Measurements from ENCODE around the gene IQSEC1.

The IQSEC1 gene

DNA sequence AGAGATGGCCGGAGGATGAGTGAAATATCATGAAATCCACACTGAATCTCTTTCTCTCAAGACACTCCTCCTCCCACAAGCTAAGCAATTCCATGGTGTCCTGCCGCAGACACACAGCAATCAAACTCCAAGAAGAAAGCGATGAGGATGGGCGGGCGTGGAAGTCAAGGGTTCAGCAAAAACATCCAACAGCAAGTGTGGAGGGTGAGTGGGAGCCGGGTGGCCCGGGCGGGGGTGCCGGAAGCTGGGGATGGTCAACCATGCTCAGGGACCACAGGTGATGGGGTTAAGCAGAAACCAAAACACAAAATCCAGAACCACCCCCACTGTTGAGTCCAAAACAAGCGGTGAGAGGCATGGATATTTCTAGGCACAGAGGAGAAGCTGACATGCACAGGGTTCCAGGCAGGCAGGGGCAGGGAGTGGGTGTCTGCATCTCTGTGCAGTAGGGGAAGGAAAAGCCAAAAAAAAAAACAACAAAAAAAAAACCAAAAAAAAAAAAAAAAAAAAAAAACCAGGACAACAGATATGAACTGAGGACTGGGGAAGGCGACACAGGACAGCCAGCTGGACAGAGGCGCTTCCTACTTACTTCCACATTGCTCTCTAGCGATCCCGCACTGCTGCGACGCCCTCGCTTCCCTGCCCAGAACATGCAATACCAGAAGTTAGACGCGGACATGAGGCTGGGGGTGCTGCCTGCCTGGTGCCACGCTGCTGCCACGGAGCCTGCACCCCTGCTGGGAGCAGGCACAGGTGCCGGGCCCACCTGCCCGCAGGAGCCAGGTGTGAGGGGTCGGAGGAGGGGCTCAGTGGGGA, 170.8 kb downstream of the IQSEC1 start:
- in situ Hi-C loops (cut with HindIII; ENCODE audit: low sequenced_read_pairs): no loop called here

GRCh38 chr3:12901623-12902045, 171.6 kb downstream of the IQSEC1 start:
- in situ Hi-C loops (cut with HindIII; ENCODE audit: low sequenced_read_pairs): no loop called here

DNA sequence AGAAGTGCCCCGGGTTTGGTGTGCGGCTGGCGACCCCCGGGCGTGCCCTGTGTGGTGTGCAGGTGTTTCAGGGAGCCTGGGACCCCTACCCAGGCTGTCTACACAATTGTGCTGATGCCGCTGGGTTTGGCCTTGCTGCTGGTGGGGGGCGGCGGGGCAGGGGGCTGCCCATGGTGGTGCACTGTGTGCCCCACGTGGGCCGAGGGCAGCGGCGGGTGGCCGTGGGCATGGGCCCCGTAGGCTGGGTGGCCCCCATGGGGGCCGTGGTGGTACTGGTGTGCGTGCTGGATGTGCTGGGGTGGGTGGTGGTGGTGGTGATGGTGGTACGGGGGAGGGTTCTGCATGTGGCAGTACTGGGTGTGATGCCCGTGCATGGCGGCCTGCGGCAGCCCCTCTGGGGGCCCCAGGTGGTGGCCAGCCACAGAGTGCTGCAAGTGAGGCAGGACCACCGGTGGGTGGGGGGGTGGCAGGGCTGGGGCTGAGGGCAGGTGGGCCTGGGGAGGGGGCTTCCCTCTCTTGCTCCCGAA, 172.3 kb downstream of the IQSEC1 start:
- in situ Hi-C loops (cut with HindIII; ENCODE audit: low sequenced_read_pairs): no loop called here

DNA sequence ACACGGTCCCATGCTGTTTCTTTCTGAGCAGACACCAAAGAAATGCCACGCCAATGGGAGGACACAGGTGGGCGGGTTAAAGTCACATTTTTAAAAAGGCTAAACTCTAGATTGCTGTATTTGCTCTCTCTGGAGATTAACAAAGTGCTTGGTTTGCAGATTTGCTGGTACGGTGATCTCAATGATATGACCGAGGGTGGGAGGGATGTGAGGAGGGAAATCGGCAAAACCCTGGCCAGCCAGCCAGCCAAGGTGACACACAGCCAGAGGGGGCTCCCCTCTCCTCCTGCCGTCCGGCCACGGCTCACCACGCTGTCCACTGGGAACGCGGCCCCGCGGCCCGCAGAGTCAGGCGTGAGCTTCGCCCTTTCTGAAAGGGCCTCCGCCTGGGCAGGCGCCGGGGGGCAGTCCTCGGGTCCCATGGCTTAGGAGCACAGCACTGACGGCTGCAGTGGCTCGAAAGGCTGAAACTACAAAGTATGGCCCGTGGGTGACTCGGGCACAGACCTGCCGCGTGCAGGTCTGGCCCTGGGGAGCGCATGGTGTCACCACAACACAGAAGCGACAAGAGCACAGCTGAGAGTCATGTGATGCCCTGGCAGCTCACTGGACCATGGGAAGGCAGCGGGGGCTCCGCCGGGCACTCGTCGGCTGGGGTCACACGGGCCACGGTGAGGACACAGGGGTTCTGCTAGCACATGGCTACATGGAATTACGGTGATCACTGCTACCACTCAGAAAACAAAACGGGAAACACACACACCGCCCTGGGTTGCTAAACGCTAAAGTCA, 174.1 kb downstream of the IQSEC1 start:
- in situ Hi-C loops (cut with HindIII; ENCODE audit: low sequenced_read_pairs): no loop called here

DNA sequence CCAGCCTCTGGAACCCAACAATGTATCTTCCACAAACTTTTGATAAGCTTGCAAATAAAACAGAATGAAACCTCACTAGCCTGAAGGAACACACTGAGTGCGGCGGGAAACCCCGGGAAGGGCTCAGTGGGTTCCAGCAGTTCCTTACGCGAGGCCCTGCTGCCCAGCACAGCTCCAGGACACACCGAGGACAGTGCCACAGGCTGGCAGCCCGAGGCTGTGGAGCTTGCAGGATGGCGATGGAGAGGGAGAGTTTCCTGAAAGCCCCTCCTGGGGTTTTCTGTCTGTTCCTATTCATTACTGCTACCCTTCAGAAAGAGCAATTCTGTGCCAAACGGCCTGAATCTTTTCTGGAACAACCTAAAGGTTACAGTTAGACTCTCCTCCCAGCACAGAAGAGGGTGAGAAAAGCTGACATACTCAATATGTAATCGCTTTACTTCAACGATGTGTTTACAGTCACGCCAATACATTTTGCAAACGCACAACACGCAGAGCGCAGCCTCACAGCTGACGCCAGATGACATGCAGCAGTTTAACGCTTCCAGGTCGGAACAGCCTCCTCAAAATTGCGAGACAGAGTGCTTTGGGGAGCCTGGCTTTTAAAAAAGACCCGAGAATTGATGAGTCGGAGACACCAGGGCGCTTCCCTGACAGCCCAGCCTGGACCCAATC, 174.8 kb downstream of the IQSEC1 start:
- in situ Hi-C loops (cut with HindIII; ENCODE audit: low sequenced_read_pairs): no loop called here

DNA sequence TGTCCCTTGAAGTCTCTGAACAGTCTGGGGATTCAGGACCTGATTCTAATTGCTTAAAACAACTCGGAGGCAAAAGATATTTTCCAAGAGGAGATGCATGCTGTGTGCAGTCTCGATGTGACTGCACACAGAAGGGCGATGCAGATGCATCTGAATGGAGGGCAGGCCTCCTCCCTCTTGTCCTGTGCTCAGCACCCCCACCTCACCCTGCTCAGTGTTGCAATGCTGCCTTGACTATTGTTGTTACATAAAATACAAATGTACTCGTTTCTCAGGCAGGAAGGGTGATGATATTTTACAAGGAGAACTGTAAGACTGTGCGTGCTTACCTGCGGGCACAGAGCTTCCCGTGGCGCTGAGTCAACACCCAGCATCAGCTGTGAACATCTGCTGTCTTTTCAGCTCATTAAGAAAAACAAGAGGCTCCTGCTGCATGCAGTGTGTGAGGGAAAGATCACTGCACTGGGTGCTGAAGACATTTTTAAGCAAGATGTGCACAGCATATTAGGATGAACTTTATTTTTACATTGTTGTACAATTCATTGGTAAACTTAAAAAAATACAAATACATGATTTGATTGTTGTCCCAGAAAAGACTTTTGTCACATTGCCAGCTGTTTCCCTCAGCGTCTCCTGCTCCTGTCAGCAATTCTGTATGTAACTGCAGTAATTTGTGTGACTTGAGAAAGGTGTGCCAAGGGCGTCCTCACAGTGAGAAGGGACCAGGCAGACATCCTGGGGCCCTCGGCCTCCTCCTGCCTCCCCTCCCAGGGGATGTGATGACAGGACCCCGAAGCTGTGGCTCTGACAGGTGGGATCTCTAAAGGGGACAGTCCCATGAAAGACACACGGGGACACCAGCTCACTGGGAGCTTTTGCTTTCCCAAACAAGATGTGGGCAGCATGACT, 175.6 kb downstream of the IQSEC1 start:
- in situ Hi-C loops (cut with HindIII; ENCODE audit: low sequenced_read_pairs): no loop called here

- in situ Hi-C loops (cut with HindIII; ENCODE audit: low sequenced_read_pairs): no loop called here
These were observed 176.9 kb downstream of the IQSEC1 start for GRCh38 chr3:12896063-12896985.

DNA sequence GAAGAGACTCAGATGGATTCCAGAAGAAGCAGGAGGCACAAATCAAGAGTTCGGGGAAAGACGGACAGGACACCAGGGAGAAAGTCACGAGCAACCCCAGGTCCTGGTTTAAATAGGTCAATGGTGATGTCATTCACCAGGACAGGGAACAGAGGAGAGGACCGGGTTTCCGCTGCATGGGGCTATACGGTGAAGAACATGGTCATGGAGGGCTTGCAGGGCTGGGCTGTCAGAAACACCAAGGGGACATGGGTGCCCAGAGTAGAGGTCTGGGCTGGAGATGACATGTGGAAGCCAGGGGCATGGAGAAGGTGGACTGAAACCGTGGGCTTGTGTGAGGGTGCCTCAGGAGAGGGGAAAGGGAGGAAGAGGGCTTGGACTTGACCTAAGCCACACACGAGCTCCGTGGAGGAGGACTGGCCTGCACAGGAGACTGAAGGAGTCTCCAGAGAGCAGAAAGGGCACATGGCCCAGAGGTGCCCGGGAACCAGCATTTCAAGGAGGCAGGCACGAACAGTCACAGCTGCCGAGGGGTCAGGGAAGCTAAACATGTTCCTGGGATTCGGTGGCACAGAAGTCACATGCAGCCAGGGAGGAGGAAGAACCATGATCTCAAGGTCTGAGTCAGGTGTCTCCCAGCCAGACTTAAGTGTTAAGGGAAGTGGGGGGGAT, 177.7 kb downstream of the IQSEC1 start:
- in situ Hi-C loops (cut with HindIII; ENCODE audit: low sequenced_read_pairs): no loop called here

GRCh38 chr3:12894629-12895028, 178.6 kb downstream of the IQSEC1 start:
- in situ Hi-C loops (cut with HindIII; ENCODE audit: low sequenced_read_pairs): no loop called here

DNA sequence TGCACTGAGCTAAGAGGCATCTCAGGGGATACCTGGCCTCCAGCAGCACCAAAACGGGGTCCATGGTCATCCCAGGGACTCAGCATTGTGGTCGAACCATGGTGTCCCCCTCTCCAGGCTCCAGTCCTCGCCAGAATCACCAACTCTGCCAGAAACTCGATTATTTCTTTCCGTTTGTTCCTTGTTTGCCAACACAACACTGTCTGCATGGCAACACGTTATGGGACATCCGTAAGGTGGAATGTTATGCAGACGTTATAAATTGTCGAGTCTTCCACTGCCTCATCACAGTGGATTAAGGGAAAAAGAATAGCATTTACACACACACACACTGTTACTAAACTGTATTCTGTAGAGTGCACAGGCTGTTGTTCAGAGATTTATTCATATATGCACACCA, 179.4 kb downstream of the IQSEC1 start:
- in situ Hi-C loops (cut with HindIII; ENCODE audit: low sequenced_read_pairs): no loop called here

DNA sequence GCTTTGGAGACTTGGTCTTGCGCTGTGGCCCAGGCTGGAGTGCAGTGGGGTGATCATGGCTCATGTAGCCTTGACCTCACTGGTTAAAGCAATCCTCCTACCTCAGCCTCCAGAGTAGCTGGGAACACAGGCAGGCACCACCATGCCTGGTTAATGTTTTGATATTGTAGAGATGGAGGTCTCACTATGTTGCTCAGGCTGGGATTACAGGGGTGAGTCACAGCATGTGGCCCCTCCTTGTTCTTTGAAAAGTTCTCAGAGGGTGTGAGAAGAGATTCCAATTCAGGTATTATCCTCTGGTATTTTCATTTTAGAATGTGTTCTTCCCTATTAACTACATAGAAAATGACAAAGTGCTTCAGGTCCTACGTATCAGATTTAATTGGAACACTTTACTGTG, 180.0 kb downstream of the IQSEC1 start:
- in situ Hi-C loops (cut with HindIII; ENCODE audit: low sequenced_read_pairs): no loop called here

GRCh38 chr3:12892840-12893189, 180.4 kb downstream of the IQSEC1 start:
- in situ Hi-C loops (cut with HindIII; ENCODE audit: low sequenced_read_pairs): no loop called here

- in situ Hi-C loops (cut with HindIII; ENCODE audit: low sequenced_read_pairs): no loop called here
These were observed 181.0 kb downstream of the IQSEC1 start for GRCh38 chr3:12891985-12892839.

DNA sequence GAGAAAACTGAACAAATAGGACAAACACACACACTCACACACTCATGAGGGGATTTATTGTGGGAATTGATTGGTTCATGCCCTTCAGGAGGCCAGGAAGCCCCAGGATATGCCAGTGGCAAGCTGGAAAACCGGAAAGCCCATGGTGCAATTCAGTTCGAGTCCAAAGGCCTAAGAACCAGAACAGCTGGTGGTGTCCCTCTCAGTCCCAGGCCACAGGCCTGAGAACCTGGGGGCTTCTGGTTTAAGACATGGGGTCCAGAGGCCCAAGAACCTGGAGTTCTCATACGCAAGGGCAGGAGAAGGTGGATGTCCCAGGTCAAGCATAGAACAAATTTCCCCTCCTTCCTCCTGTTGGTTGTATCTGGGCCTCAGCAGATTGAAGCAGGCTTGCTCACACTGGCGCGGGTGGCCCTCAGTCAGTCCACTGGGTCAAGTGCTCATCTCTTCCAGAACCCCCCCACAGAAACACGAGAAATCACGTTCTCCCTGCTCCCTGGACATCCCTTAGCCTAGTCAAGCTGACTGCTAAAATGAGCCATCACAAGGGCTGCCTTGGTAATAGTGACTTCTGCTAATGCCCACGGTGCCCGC, 181.7 kb downstream of the IQSEC1 start:
- in situ Hi-C loops (cut with HindIII; ENCODE audit: low sequenced_read_pairs): no loop called here

GRCh38 chr3:12890610-12891390, 182.4 kb downstream of the IQSEC1 start:
- in situ Hi-C loops (cut with HindIII; ENCODE audit: low sequenced_read_pairs): no loop called here

- in situ Hi-C loops (cut with HindIII; ENCODE audit: low sequenced_read_pairs): no loop called here
These were observed 186.5 kb downstream of the IQSEC1 start for GRCh38 chr3:12886736-12887135.
